GM19025 (cell line): ENCODE data around the gene COL23A1.

ENCODE experiments used
- ATAC-seq: cut with Tn5 transposase; IDR thresholded peaks from one replicate; pipeline ENCODE4 v1.9.1; 2021; ENCODE audit warnings: mild to moderate bottlenecking, low read depth, moderate library complexity; ENCODE audit not compliant: unreplicated experiment

Gene COL23A1

DNA sequence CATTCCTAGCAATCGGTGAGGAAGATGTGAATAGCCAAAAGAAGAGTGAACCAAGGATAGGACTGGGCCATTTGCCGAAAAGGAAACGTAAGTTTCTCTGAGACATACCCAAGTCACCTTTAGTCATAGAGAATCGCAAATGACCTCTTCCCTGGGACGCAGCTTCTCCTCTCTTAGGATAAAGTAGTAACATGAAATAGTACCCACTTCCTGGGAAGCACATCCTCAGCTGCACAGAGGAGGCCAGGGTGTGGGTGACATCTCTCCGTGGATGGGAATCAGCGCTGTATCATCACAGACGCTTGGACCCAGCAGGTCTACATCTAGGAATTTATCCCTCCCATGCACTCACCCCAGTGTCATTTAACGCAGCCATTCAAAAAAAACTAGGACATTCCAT, 236.7 kb downstream of the COL23A1 start:
- no peak for ATAC-seq

DNA sequence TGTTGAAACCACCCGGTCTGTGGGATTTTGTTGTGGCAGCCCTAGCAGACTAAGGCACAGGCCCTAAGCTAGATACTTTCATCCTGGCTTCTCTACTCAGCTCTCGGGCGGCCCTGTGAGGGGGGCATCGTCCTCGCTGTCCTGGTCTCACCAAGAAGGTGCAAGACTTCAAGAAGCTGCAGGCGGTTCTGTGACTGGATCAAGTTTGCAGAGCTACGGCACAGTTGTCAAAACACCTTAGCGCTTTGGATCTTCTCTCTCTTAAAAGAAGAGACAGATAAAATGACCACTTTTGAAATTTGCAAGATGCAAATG, 238.2 kb downstream of the COL23A1 start:
- no peak for ATAC-seq

- no peak for ATAC-seq
These were observed 238.8 kb downstream of the COL23A1 start for GRCh38 chr5:178351221-178352034.

- no peak for ATAC-seq
These were observed 239.6 kb downstream of the COL23A1 start for GRCh38 chr5:178350361-178351220.

DNA sequence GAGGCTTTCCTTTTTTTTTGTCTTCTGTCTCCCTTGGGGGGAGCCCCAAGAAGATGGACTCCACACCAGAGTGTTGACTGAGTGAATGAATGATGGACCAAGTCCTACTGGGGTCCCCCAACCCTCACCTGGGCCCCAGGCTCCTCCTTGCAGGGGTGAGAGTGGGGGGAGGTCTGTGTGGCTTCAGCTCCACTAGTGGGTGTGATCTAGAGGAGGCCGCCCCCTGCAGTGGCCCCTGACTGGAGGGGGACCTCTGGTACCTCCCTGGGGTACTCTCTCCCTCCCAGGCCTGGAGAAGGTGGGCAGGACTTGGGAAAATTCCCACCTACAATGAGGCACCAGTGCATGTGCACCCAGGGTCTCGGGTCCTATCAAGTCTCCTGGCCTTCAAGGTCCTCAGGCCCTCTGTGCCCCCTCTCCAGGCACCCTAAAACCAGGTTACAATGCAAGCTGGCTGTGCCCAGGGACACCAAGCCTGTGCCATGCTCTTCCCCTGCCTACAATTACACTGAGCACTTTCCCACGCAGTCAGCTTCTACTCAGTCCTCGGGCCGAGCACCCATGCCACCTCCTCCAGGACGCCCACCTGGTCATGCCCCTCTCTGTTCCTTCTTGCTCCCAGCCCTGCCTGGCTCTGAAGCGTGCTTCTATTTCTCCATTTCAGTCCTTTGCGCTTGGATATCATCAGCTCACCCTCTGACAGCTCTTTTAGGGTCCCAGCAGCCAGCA, 240.4 kb downstream of the COL23A1 start:
- no peak for ATAC-seq

DNA sequence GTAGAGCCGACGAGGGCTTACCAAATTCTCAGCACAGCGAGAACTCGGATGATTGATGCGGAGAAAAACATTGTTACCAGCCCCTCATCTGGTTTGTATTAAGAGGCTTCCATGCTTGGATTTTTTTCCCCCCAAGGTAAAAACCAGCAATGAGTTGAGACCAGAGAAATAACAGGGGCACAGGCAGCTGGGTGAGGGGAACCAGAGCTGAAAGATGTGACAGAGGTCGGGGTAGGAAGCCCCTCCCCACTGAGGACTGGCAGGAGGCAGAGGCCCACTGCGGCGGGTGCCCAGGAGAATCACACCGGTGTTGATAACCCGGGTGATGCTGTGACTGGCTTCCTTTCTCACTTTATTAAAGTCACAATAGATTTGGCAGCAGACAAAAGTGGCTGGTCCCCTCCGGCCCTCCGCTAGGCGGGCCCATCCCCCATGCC, 241.1 kb downstream of the COL23A1 start:
- no peak for ATAC-seq

DNA sequence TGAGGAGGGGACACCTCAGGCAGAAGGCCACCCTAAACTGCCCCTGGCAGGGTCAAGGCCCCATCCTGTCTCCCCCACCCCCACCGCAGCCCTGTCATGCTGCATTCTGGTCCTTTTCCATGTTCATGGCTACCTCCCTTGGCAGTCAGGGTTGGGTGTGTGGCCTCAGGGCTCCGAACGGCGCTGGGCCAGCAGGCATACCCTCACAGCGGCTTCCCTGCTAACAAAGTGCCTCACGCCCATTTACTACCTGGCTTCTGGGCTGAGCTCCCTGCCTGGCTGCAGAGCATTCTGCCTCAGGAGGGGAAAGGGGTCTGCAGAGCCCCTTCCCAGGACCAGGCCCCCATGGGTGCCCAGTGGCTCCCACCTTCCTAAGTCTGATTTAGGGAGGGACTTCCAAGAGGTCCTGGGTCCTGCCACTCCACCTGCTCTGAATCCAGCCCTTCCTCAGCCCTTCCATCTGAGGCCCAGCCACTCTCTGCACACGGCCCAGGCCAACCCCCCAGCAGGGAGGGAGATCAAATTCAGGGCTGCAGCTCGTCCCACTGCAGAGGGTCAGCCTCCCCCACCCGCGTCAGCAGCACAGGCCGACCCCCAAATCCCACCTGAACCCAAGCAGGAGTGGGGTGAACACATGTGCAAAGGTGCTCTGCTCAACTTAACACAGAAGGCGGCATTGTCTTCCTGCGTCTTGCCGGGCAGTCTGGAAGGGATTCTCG, 241.7 kb downstream of the COL23A1 start:
- ATAC-seq = no peak

DNA sequence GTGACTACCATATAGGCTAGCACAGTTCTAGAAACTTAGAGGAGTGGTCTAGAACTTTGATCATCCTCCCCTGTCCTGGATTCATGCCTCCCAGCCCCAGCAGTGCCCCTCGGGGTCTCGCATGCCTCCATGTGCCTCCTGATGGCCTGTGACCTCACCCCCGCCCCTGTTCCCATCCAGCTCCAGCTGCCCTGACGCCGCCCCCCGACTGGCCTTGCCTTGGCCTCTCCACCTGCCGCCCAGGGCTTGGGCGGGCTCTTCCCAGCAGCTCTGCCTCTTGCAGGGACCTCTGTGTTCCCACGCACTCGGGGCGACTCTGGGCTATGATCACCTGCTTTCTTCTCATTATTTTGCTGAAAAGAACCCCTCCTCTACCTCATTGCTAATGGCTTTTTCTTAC, 242.2 kb downstream of the COL23A1 start:
- ATAC-seq = no peak

- ATAC-seq = no peak
These were observed 243.4 kb downstream of the COL23A1 start for GRCh38 chr5:178346607-178347334.

GRCh38 chr5:178343306-178343705, 246.9 kb downstream of the COL23A1 start:
- ATAC-seq = no peak

DNA sequence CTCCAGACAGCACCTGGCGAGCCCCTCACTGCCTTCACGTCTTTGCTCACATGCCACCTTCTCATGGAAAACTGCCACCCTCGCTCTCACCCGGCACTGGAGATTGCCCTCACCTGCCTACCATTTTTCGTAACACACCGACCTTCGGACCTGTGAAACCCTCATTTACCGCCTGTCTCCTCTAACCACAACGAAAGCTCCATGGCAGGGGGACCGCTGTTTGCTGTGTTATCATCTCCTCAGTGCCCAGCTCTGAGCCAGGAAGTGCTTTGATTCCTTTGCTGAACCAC, 248.4 kb downstream of the COL23A1 start:
- no peak for ATAC-seq

DNA sequence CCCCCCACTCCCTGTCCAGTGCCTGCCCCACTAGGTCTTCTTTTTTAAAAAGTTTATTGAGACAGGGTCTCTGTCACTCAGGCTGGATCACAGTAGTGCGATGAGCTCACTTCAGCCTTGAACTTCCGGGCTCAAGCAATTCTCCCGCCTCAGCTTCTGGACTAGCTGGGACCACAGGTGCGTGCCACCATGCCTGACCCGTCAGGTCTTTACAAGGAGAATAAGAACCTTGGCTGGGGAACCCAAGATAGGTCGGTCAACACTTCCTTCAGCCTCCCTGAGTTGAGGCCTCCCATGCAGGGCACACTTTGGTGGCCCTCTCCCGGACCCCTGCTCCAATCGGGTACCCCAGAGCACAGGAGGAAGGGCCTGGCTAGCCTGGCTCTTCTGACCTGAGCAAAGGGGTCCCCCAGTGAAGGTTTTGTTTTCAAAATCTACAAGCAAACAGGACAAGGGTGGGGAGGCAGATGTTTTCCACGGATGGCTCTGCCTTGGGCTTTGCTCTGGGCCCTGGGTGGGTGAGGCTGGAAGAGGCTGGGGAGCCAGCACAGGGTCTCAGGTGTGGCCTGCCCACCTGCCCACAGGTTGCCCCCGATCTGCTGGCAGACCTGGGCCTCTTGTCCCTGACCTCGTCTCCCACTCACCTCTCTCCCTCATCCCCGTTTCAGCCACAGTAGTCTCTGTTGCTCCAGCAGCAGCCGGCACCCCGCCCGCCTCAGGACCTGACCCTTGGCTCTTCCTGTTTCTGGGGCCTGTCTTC, 248.9 kb downstream of the COL23A1 start:
- no peak for ATAC-seq

- no peak for ATAC-seq
These were observed 249.6 kb downstream of the COL23A1 start for GRCh38 chr5:178340637-178341036.

DNA sequence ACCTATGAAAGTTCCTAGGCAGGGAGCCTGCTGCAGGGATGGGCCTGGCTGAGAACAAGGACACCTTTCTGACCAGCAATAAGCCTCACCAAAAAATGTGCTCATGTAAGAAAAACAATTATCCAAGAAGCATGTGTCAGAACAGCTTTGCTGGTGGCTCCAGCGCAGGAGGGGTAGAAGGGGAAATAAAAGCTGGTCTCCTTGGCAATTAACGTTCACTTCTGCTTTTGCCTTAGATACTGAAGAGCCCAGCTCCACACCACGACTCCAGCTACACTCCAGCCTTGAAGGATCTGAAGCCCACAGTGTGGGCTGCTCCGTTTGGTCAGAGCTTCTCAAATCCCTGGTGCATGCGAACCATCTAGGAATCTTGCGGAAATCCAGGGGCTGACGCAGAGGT, 250.0 kb downstream of the COL23A1 start:
- ATAC-seq = no peak

DNA sequence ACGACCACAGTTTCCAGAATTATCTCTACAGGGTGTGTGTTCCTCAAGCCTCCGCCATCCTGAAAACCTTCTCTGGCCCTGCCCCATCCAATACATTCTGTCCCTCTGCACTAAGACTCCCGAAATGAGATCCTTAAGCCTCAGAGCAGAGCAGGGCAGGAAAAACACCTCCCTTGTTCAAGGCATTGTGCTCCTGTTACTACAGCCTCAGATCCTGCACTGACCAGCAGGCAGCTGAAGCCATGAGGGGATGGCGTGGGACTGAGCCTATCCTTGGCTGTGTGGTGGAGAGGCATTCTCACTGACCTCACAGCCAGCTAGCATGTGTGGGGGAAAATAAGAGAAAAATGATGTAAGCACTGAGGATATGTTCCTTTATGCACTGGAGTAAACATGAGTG, 250.9 kb downstream of the COL23A1 start:
- ATAC-seq = no peak

- ATAC-seq = no peak
These were observed 251.4 kb downstream of the COL23A1 start for GRCh38 chr5:178338750-178339144.

- ATAC-seq = no peak
These were observed 252.0 kb downstream of the COL23A1 start for GRCh38 chr5:178338126-178338749.

DNA sequence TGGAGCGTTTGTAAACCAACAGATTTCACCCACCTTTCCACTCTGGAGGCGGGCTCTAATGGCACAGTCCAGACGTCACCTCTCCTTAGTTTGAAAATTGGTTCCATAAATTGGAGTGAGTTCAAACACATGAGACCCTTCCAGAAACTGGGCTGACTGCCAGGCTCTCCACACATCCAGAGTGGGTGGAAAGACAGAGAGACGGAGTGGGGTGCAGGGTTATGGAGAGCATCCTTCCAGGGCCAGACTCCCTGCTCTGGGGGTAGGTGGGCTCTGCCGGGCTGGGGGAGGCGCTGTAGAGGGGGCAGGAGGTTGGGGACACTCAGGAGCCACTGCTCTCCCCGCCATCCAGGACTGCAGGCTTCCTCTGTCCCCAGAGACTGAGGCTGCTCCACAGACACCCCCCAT, 252.9 kb downstream of the COL23A1 start:
- no peak for ATAC-seq

DNA sequence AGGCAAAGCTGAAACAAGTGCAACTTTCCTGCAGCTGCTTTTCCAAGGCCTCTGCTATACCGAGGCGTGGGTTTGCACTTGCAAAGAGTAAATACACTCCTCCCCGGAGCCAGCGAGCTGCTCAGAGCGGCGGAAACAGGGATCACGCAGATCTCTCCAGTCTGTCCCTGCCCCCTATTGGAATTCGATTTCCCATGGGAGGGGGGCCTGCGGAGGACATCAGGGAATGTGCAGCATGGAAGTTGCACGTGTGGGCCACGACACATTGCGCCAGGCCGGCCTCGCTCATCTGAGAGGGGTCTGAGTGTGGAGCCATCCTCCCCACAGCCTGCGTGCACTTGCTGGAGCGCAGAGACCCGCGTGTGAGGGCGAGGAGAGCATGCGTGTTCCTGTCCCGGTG, 253.3 kb downstream of the COL23A1 start:
- no peak for ATAC-seq
